Neural cell (in vitro differentiated cells): ENCODE measurements around the gene MRTFA. TPM values are rescaled to one million over a fixed set of nuclear protein-coding genes. Genes with fewer than 3 reads are reported as not detected.

Source experiments
- H2AFZ ChIP-seq: fragments of 200-600, 300-800 bp; sonication (generic), shearing (Covaris generic); 2 replicates; pipeline ENCODE4 v1.6.0; 2014; ENCODE audit warnings: low read depth, mild to moderate bottlenecking, antibody characterized with exemption, low read length, moderate library complexity
- H3F3A ChIP-seq: fragments of 200-600 bp; shearing (Covaris generic); 2 replicates; pipeline ENCODE4 v1.6.1; 2016; ENCODE audit warnings: mild to moderate bottlenecking, moderate library complexity, mixed read lengths, antibody characterized with exemption, low read length; ENCODE audit not compliant: insufficient read depth, poor library complexity, severe bottlenecking
- H3K27ac ChIP-seq: fragments of 200-600, 300-800 bp; sonication (generic), shearing (Covaris generic); 2 replicates; pipeline ENCODE4 v1.5.1; 2014; ENCODE audit warnings: mild to moderate bottlenecking, low read length, moderate library complexity
- H3K27me3 ChIP-seq: fragments of 300-800, 200-600 bp; sonication (generic), shearing (Covaris generic); 2 replicates; pipeline ENCODE4 v1.6.0; 2014; ENCODE audit warnings: mild to moderate bottlenecking, low read depth, low read length, moderate library complexity; ENCODE audit not compliant: insufficient read depth
- H3K36me3 ChIP-seq: fragments of 300-800, 200-600 bp; sonication (generic), shearing (Covaris generic); 2 replicates; pipeline ENCODE4 v1.5.1; 2014; ENCODE audit warnings: mild to moderate bottlenecking, antibody characterized with exemption, low read length, moderate library complexity; ENCODE audit not compliant: insufficient read depth
- H3K4me2 ChIP-seq: fragments of 300-800, 200-600 bp; sonication (generic), shearing (Covaris generic); 2 replicates; pipeline ENCODE4 v1.6.0; 2014; ENCODE audit warnings: mild to moderate bottlenecking, low read length
- H3K4me3 ChIP-seq: fragments of 300-800, 200-600 bp; sonication (generic), shearing (Covaris generic); 2 replicates; pipeline ENCODE4 v1.5.1; 2014; ENCODE audit warnings: mild to moderate bottlenecking, low read length, moderate library complexity
- H3K79me2 ChIP-seq: fragments of 200-600 bp; shearing (Covaris generic); replicated peaks from 2 replicates; pipeline ENCODE4 v1.6.0; 2014; ENCODE audit warnings: mild to moderate bottlenecking, low read length, moderate library complexity; ENCODE audit not compliant: insufficient read depth
- H3K9ac ChIP-seq: fragments of 300-800, 200-600 bp; sonication (generic), shearing (Covaris generic); 2 replicates; pipeline ENCODE4 v1.6.1; 2016; ENCODE audit warnings: mild to moderate bottlenecking, low read length, mixed read lengths
- H3K9me2 ChIP-seq: fragments of 200-600 bp; shearing (Covaris generic); 2 replicates; pipeline ENCODE4 v1.6.1; 2016; ENCODE audit warnings: mild to moderate bottlenecking, low read length, mixed read lengths; ENCODE audit not compliant: insufficient read depth
- H3K9me3 ChIP-seq: fragments of 200-600, 300-800 bp; sonication (generic), shearing (Covaris generic); 2 replicates; pipeline ENCODE4 v1.6.1; 2016; ENCODE audit warnings: mild to moderate bottlenecking, mixed run types, low read length, moderate library complexity, mixed read lengths
- H4K20me1 ChIP-seq: fragments of 200-600 bp; shearing (Covaris generic); 2 replicates; pipeline ENCODE4 v1.6.1; 2016; ENCODE audit warnings: mild to moderate bottlenecking, mixed run types; ENCODE audit not compliant: insufficient read depth
- EP300 ChIP-seq: fragments of 450-650 bp; conservative IDR thresholded peaks from 2 replicates; pipeline ENCODE4 v1.6.1; 2014; ENCODE audit warnings: antibody characterized with exemption, mild to moderate bottlenecking, moderate library complexity; ENCODE audit not compliant: poor library complexity, severe bottlenecking
- EZH2 ChIP-seq: fragments of 200-600, 300-800 bp; shearing (Covaris generic), sonication (generic); IDR thresholded peaks from 2 replicates; pipeline ENCODE4 v1.6.1; 2014; ENCODE audit warnings: antibody characterized with exemption, low read length, borderline replicate concordance, mild to moderate bottlenecking; ENCODE audit not compliant: insufficient read depth, poor library complexity, severe bottlenecking
- MXI1 ChIP-seq: fragments of 450-650 bp; conservative IDR thresholded peaks from 2 replicates; pipeline ENCODE4 v1.6.1; 2014; ENCODE audit warnings: antibody characterized with exemption, mild to moderate bottlenecking; ENCODE audit not compliant: poor library complexity, severe bottlenecking
- POLR2AphosphoS5 ChIP-seq: IDR thresholded peaks from 2 replicates; pipeline ENCODE4 v1.6.1; 2012
- RAD21 ChIP-seq: fragments of 450-650 bp; conservative IDR thresholded peaks from 2 replicates; pipeline ENCODE4 v1.6.1; 2014; ENCODE audit warnings: antibody characterized with exemption, mild to moderate bottlenecking, moderate library complexity
- TAF1 ChIP-seq: IDR thresholded peaks from 2 replicates; pipeline ENCODE4 v1.6.1; 2012; ENCODE audit warnings: low read depth
- polyA plus RNA-seq: library from polyadenylated mRNA; depleted of rRNA; stranded (reverse); fragments of >200 nt; gene quantifications from 2 replicates; pipeline ENCODE4 v1.2.3, GENCODE V29; 2014
- TF ChIP-seq, protein P1 (sequence below): fragments of 450-650 bp; IDR thresholded peaks from 2 replicates; pipeline ENCODE4 v1.5.1; 2014; ENCODE audit warnings: antibody characterized with exemption, mild to moderate bottlenecking, moderate library complexity; ENCODE audit not compliant: poor library complexity, severe bottlenecking
- TF ChIP-seq, protein P2 (sequence below): IDR thresholded peaks from 2 replicates; pipeline ENCODE4 v1.6.1; 2012; ENCODE audit warnings: borderline replicate concordance

Gene MRTFA
- polyA plus RNA-seq, 1 donor from 2014 or later: 19.3 TPM

DNA sequence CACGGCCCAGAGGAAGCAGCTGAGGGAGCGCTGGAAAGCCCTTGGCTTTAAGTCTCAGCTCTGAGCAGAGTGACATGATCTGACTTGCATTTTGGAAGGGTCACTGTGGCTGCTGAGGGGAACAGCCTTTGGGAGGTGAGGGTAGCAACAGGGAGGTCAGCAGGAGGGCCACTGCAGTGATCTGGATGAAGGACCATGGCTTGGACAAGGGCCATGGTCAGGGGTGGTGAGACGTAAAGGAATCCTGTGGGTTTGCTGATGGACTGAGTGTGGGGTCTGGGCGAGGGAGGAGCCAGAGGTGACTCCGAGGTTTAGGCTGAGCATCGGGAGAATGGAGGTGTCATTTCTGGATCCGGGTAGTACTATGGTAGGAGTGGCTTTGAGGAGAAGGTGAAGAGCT lies 232.9 kb downstream of the MRTFA start:
- Histone ChIP-seq H4K20me1 (no peaks in the 10 kb centered on the region), H3F3A (no peaks in the 10 kb centered on the region), H3K9me2 (no peaks in the 10 kb centered on the region), H3K27ac (no peak overlapping the region), H2AFZ (no peak overlapping the region), H3K4me3 (no peak overlapping the region), H3K79me2 (no peaks in the 10 kb centered on the region), H3K27me3 (no peaks in the 10 kb centered on the region), H3K9me3 (no peaks in the 10 kb centered on the region), H3K9ac (no peak overlapping the region), H3K36me3 (no peaks in the 10 kb centered on the region), H3K4me2 (no peak overlapping the region)
- no peak for TF ChIP-seq EP300
- no peak for TF ChIP-seq TAF1
- TF ChIP-seq, protein P1, sequence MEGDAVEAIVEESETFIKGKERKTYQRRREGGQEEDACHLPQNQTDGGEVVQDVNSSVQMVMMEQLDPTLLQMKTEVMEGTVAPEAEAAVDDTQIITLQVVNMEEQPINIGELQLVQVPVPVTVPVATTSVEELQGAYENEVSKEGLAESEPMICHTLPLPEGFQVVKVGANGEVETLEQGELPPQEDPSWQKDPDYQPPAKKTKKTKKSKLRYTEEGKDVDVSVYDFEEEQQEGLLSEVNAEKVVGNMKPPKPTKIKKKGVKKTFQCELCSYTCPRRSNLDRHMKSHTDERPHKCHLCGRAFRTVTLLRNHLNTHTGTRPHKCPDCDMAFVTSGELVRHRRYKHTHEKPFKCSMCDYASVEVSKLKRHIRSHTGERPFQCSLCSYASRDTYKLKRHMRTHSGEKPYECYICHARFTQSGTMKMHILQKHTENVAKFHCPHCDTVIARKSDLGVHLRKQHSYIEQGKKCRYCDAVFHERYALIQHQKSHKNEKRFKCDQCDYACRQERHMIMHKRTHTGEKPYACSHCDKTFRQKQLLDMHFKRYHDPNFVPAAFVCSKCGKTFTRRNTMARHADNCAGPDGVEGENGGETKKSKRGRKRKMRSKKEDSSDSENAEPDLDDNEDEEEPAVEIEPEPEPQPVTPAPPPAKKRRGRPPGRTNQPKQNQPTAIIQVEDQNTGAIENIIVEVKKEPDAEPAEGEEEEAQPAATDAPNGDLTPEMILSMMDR: no peak
- no peak for TF ChIP-seq MXI1
- no peak for TF ChIP-seq RAD21
- TF ChIP-seq EZH2: no peak
- TF ChIP-seq, protein P2, sequence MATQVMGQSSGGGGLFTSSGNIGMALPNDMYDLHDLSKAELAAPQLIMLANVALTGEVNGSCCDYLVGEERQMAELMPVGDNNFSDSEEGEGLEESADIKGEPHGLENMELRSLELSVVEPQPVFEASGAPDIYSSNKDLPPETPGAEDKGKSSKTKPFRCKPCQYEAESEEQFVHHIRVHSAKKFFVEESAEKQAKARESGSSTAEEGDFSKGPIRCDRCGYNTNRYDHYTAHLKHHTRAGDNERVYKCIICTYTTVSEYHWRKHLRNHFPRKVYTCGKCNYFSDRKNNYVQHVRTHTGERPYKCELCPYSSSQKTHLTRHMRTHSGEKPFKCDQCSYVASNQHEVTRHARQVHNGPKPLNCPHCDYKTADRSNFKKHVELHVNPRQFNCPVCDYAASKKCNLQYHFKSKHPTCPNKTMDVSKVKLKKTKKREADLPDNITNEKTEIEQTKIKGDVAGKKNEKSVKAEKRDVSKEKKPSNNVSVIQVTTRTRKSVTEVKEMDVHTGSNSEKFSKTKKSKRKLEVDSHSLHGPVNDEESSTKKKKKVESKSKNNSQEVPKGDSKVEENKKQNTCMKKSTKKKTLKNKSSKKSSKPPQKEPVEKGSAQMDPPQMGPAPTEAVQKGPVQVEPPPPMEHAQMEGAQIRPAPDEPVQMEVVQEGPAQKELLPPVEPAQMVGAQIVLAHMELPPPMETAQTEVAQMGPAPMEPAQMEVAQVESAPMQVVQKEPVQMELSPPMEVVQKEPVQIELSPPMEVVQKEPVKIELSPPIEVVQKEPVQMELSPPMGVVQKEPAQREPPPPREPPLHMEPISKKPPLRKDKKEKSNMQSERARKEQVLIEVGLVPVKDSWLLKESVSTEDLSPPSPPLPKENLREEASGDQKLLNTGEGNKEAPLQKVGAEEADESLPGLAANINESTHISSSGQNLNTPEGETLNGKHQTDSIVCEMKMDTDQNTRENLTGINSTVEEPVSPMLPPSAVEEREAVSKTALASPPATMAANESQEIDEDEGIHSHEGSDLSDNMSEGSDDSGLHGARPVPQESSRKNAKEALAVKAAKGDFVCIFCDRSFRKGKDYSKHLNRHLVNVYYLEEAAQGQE: no peak
- TF ChIP-seq POLR2AphosphoS5: no peak

DNA sequence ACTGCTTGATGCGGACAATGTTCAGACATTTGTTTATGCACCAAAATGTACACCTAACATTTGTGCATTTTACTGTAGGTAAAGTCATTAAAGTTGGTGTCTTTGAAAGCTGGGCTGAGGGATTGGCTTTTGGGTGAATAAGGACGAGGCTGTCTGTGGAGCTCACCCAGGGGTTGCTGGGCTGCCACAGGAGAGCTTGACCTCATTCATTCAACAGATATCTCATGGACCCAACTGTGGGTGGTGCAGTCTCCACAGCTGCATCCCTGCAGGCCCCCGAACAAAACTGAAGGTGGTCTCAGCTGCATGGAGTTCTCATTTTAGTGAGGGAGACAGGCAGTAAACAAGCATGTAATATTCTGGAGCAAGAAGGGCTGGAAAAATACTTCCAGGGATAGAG lies 233.4 kb downstream of the MRTFA start:
- no peak overlapping the region for H3K27ac ChIP-seq
- H3K9me3 ChIP-seq: no peaks in the 10 kb centered on the region
- H2AFZ ChIP-seq: no peak overlapping the region
- H3K79me2 ChIP-seq: no peaks in the 10 kb centered on the region
- TF ChIP-seq, protein P2: no peak
- no peak for TF ChIP-seq EP300
- TF ChIP-seq POLR2AphosphoS5: no peak
- TF ChIP-seq TAF1: no peak
- no peak for TF ChIP-seq MXI1
- no peak for TF ChIP-seq RAD21
- H3K9ac ChIP-seq: no peak overlapping the region
- H3K27me3 ChIP-seq: no peaks in the 10 kb centered on the region
- H4K20me1 ChIP-seq: no peaks in the 10 kb centered on the region
- H3K9me2 ChIP-seq: no peaks in the 10 kb centered on the region
- no peaks in the 10 kb centered on the region for H3F3A ChIP-seq
- no peak overlapping the region for H3K4me3 ChIP-seq
- no peaks in the 10 kb centered on the region for H3K36me3 ChIP-seq
- H3K4me2 ChIP-seq: no peak overlapping the region
